Measurements from ENCODE around the gene PGAP1. TPM values are rescaled to one million over a fixed set of nuclear protein-coding genes. Genes with fewer than 3 reads are reported as not detected.

Gene PGAP1
- total RNA-seq, 1 donor = 14.7 TPM

DNA sequence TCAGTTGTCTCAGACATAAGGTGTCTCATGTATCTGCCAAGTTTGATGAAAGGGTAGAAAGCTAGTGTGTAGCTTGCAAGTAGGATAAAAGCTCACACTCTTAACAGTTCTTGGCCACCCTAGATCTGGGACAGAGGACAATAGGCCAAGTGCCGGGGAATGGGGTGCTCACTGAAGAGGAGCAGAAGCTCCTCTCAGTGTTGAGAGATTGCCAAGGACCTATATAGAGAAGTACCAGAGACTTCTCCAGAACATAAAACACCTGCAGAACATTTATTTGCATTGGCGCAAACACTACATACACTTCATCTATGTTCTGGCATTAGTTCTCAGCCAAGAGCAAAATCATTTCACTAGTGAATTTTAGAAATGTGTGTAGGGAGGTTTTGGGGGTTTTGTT lies 124.1 kb downstream of the PGAP1 start:
- DNase-seq (ENCODE audit: low read depth) = no peak
- no peak overlapping the region for H3K4me3 ChIP-seq (ENCODE audit: low read depth, low read length)
- no peak for TF ChIP-seq CTCF (IDR thresholded peaks at IDR 0.05; ENCODE audit: insufficient read depth, low read length)

DNA sequence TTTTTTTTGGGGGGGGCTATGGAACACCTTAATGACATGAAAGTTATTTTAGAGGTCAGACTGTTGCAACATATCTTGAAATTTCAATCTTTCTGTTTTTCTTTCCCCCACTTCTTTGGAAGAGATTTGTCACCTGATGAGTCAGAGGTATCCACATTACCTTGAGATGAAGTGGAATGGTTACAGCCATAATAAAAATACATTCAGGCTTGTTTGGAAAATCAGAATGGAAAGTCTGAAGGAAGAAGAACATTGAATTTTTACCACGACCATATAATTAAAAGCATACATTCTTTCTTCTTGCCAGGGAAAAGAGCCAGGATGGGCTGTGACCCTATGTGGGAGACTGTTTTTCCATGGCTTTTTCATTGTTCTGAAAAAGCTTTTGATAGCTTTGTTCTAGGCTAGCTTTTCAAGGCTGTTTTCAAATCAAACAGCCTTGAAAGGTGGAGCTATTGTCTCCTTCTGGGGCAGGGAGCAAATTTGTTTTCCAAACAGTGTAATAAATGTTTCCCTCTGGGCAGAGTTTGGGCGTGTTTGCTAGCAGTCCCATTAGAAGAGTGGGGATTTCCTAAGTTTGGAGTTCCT lies 124.7 kb downstream of the PGAP1 start:
- no peak overlapping the region for H3K4me3 ChIP-seq (ENCODE audit: low read depth, low read length)
- no peak for TF ChIP-seq CTCF (IDR thresholded peaks at IDR 0.05; ENCODE audit: insufficient read depth, low read length)
- peak; percentile 71 for DNase-seq (ENCODE audit: low read depth)

DNA sequence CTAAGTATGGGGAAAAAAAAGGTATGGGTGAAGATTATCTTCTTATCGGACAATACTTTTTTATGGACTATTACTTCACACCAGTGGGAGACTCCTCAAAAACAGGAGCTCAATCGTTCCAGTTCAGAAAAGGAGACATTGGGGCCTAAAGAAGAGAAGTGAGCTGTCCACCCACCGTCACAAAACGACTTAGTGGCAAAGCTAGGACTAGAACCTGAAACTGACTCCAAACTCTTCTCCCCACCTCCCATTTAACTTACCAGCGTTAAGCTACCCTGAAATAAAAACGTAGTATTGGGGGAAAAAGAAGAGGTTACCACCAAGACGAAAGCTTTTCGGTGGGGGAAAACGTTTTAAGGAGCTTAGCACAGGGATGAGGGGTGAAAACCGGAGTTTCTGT lies 127.5 kb downstream of the PGAP1 start:
- no peak for TF ChIP-seq CTCF (IDR thresholded peaks at IDR 0.05; ENCODE audit: insufficient read depth, low read length)
- peak overlapping the region; percentile 75 for H3K4me3 ChIP-seq (ENCODE audit: low read depth, low read length)
- DNase-seq (ENCODE audit: low read depth) = no peak

DNA sequence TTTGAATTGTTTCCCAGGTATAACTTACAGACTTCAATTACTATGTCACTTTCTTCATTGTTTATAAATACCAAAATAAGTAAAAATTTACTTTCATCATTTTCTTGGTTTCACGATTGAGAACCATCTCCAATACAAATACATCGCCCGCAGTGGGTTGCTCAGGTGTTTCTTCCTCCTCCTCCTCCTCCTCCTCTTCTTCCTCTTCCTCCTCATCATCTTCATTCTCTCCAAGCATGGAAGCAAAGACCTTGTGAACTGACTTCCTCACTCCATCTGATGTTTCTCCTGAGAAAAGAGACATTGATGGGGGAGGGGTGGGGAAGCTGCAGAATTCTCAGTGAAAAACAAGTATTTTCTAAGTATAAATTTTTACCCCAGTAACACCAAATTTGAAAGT lies 133.6 kb downstream of the PGAP1 start:
- no peak for TF ChIP-seq CTCF (IDR thresholded peaks at IDR 0.05; ENCODE audit: insufficient read depth, low read length)
- no peak overlapping the region for H3K4me3 ChIP-seq (ENCODE audit: low read depth, low read length)
- no peak for DNase-seq (ENCODE audit: low read depth)

- DNase-seq (ENCODE audit: low read depth) = peak; percentile 53
- H3K4me3 ChIP-seq (ENCODE audit: low read depth, low read length) = no peak overlapping the region
- TF ChIP-seq CTCF (IDR thresholded peaks at IDR 0.05; ENCODE audit: insufficient read depth, low read length) = no peak
Observed at GRCh38 chr2:196783431-196784094, 142.9 kb downstream of the PGAP1 start.

Small RNAs within 50 kb of the gene (small RNA-seq; reads per million reads assigned to genes)
- not detected for gene AC012486.1

Other genes with a start within 250 kb of the PGAP1 start
- 35.1 and 36.7 TPM in 2 replicates for gene GTF3C3, start 127.0 kb downstream of the PGAP1 start, total RNA-seq (ENCODE audit: low replicate concordance)
- 0.27 TPM in 1 of 2 replicates, not detected in the other for gene C2orf66, start 117.4 kb downstream of the PGAP1 start, total RNA-seq (ENCODE audit: low replicate concordance)